Gastrocnemius medialis (tissue), 4 donors: ENCODE measurements around the gene PPP6R3. TPM values are rescaled to one million over a fixed set of nuclear protein-coding genes. Genes with fewer than 3 reads are reported as not detected.

Source experiments
- ATAC-seq, 2 donors: fragments of 150-250 bp; one replicate each; pipeline ENCODE4 v1.9.1; 2016
- DNase-seq, 2 donors: peaks; one replicate each; pipeline ENCODE4 v3.0.0-alpha.2; 2019
- H3K27ac ChIP-seq, 4 donors: fragments of 200-600 bp; sonication (generic); 1 replicate in 1 of 4; 2 replicates in 3 of 4; pipeline ENCODE4 v1.5.1; 2016 to 2018; ENCODE audit warnings: mild to moderate bottlenecking in 2 of 4, moderate library complexity in 1 of 4
- H3K27me3 ChIP-seq, 3 donors: fragments of 200-600 bp; sonication (generic) in 2 of 3; 1 replicate in 1 of 3; 2 replicates in 2 of 3; pipeline versions ENCODE4 v1.5.1 to v1.6.0; 2016 to 2019; ENCODE audit warnings: mild to moderate bottlenecking in 1 of 3, moderate library complexity in 1 of 3
- H3K36me3 ChIP-seq, 2 donors: fragments of 200-600 bp; sonication (generic) in 1 of 2; one replicate each; pipeline ENCODE4 v1.5.1; 2017 to 2018
- H3K4me1 ChIP-seq, 2 donors: fragments of 200-600 bp; sonication (generic) in 1 of 2; one replicate each; pipeline ENCODE4 v1.5.1; 2016 to 2017; ENCODE audit warnings: mild to moderate bottlenecking in 2 of 2
- H3K4me3 ChIP-seq, 4 donors: fragments of 200-600 bp; sonication (generic) in 3 of 4; 1 replicate in 1 of 4; 2 replicates in 3 of 4; pipeline ENCODE4 v1.5.1; 2016 to 2019; ENCODE audit warnings: mild to moderate bottlenecking in 2 of 4
- H3K9me3 ChIP-seq, 3 donors: fragments of 200-600 bp; sonication (generic) in 2 of 3; 1 replicate in 1 of 3; 2 replicates in 2 of 3; pipeline ENCODE4 v1.5.1; 2016 to 2019
- CTCF ChIP-seq, 5 experiments: fragments of 450-650 bp in 3 of 5; fragments of 200-600 bp in 2 of 5; sonication (generic) in 2 of 5; IDR thresholded peaks in 4 of 5; conservative IDR thresholded peaks in 1 of 5; 1 replicate in 4 of 5; 2 replicates in 1 of 5; pipeline ENCODE4 v1.5.1; 2016 to 2019; ENCODE audit warnings: antibody characterized with exemption in 5 of 5, mild to moderate bottlenecking in 3 of 5, moderate library complexity in 3 of 5
- POLR2A ChIP-seq, 2 donors: fragments of 450-650 bp; IDR thresholded peaks; one replicate each; pipeline ENCODE4 v1.6.1; 2017; ENCODE audit warnings: antibody characterized with exemption in 2 of 2, mild to moderate bottlenecking in 2 of 2, moderate library complexity in 2 of 2
- in situ Hi-C, 4 donors: fragments of 200-750 bp; cut with MboI; loops; one replicate each; pipeline versions ENCODE4 v1.15.0 to v1.8.0; 2017; ENCODE audit warnings: low sequenced_read_pairs in 4 of 4
- intact Hi-C: fragments of 100-400 bp; cut with DNase I; formaldehyde crosslinking; loops from one replicate; pipeline ENCODE4 v1.15.1; 2023; ENCODE audit warnings: low total_unique reads
- total RNA-seq, 4 donors: library from RNA; depleted of rRNA; stranded (reverse); fragments of >200 nt; gene quantifications; one replicate each; pipeline versions ENCODE4 v1.1.0 to v1.2.3, GENCODE V29; 2016

Gene PPP6R3
- total RNA-seq, 4 donors from 2014 or later: 77.3 to 196 (median 133) TPM

- peaks cover 91 to 94% of the 10 kb centered on the region in 2 donors for H3K4me1 ChIP-seq
These were observed 72.3 kb downstream of the PPP6R3 start for GRCh38 chr11:68532727-68533369.

GRCh38 chr11:68533945-68534344, 73.4 kb downstream of the PPP6R3 start:
- peaks cover 90 to 92% of the 10 kb centered on the region in 2 donors for H3K4me1 ChIP-seq
- ATAC-seq: no peak

More at GRCh38 chr11:68532727-68533369, 72.3 kb downstream of the PPP6R3 start:
- H3K4me3 ChIP-seq: no peak overlapping the region
- no peaks in the 10 kb centered on the region for H3K9me3 ChIP-seq
- in situ Hi-C loops (no loop called here), intact Hi-C loops (no loop called here)
- no peaks in the 10 kb centered on the region for H3K27me3 ChIP-seq
- ATAC-seq (no peak), DNase-seq (no peak)
- peaks cover 0 to 2% of the 10 kb centered on the region in 2 donors for H3K36me3 ChIP-seq
- peak overlapping the region; percentile 84 to 86 (median 85) for H3K27ac ChIP-seq
- TF ChIP-seq POLR2A (IDR thresholded peaks at IDR 0.05) (no peak), CTCF (IDR thresholded peaks at IDR 0.05 in 4 of 5, conservative IDR thresholded peaks at IDR 0.05 in 1 of 5) (no peak)

GRCh38 chr11:68535098-68535497, 74.5 kb downstream of the PPP6R3 start:
- intact Hi-C loops (no loop called here), in situ Hi-C loops (no loop called here)
- H3K4me1 ChIP-seq: peaks cover 90% of the 10 kb centered on the region in 2 donors
- H3K4me3 ChIP-seq: no peak overlapping the region
- H3K36me3 ChIP-seq: peaks cover 0 to 14% of the 10 kb centered on the region in 2 donors
- ATAC-seq (peak in 1 of 2 donors; percentile 18), DNase-seq (no peak)
- H3K27ac ChIP-seq: peak overlapping the region; percentile 84 to 86 (median 85)
- no peaks in the 10 kb centered on the region for H3K27me3 ChIP-seq
- no peaks in the 10 kb centered on the region for H3K9me3 ChIP-seq
- TF ChIP-seq POLR2A (IDR thresholded peaks at IDR 0.05) (no peak), CTCF (IDR thresholded peaks at IDR 0.05 in 4 of 5, conservative IDR thresholded peaks at IDR 0.05 in 1 of 5) (no peak)

More at GRCh38 chr11:68533945-68534344, 73.4 kb downstream of the PPP6R3 start:
- in situ Hi-C loops: no loop called here
- TF ChIP-seq CTCF (IDR thresholded peaks at IDR 0.05 in 4 of 5, conservative IDR thresholded peaks at IDR 0.05 in 1 of 5): no peak
- no peak for TF ChIP-seq POLR2A (IDR thresholded peaks at IDR 0.05)
- intact Hi-C loops: no loop called here
- Histone ChIP-seq H3K27ac (peak overlapping the region; percentile 84 to 86 (median 85)), H3K9me3 (no peaks in the 10 kb centered on the region), H3K36me3 (peaks cover 0 to 13% of the 10 kb centered on the region in 2 donors), H3K4me3 (no peak overlapping the region), H3K27me3 (no peaks in the 10 kb centered on the region)
- DNase-seq: no peak

- intact Hi-C loops: no loop called here
- ATAC-seq (no peak), DNase-seq (no peak)
- Histone ChIP-seq H3K9me3 (no peaks in the 10 kb centered on the region), H3K36me3 (peaks cover 0 to 14% of the 10 kb centered on the region in 2 donors), H3K4me3 (no peak overlapping the region), H3K27ac (peak overlapping the region; percentile 84 to 86 (median 85)), H3K27me3 (no peaks in the 10 kb centered on the region), H3K4me1 (peaks cover 89 to 90% of the 10 kb centered on the region in 2 donors)
- in situ Hi-C loops: no loop called here
- TF ChIP-seq CTCF (IDR thresholded peaks at IDR 0.05 in 4 of 5, conservative IDR thresholded peaks at IDR 0.05 in 1 of 5) (no peak), POLR2A (IDR thresholded peaks at IDR 0.05) (no peak)
These were observed 76.2 kb downstream of the PPP6R3 start for GRCh38 chr11:68536706-68537105.
